HG02571 (cell line): Measurements from ENCODE around the gene PRSS58.

Source experiments
- ATAC-seq: cut with Tn5 transposase; IDR thresholded peaks from one replicate; pipeline ENCODE4 v1.9.1; 2021; ENCODE audit warnings: mild to moderate bottlenecking, moderate library complexity; ENCODE audit not compliant: unreplicated experiment

The PRSS58 gene

GRCh38 chr7:142228537-142229104 lies 29.2 kb downstream of the PRSS58 start:
- no peak for ATAC-seq
